K562 (cell line): ENCODE results near the gene LRRK1. TPM values are rescaled to one million over a fixed set of nuclear protein-coding genes. Genes with fewer than 3 reads are reported as not detected.

Source experiments
- ATAC-seq: fragments of 200-7000 bp; cut with Tn5 transposase; 3 replicates; pipeline ENCODE4 v1.9.1; 2020; ENCODE audit warnings: moderate library complexity
- BruUV-seq: library from RNA; stranded (reverse); fragments of 400-500 nt; replicated peaks from 2 replicates; lab custom pipeline; 2021; lab: Mats Ljungman, UMichigan
- CTCF ChIA-PET: fragments of 300-600 bp; formaldehyde crosslinking; extraction: SDS; loops from one replicate; lab custom pipeline; 2021; ENCODE audit warnings: low intra/inter-chr PET ratio; lab: Yijun Ruan, JAX
- POLR2A ChIA-PET: fragments of 300-600, 350-650 bp; sonication (Branson Sonifier 250); formaldehyde crosslinking; extraction: SDS; loops from one replicate; lab custom pipeline; 2021; ENCODE audit warnings: antibody characterized with exemption, inconsistent platforms; lab: Yijun Ruan, JAX
- DNase-seq, 4 experiments: peaks; one replicate each; pipeline versions ENCODE4 v3.0.0 to v3.0.0-alpha.2; 2011 to 2018; ENCODE audit warnings: low spot score in 3 of 4, mixed read lengths in 3 of 4; ENCODE audit errors: extremely low read depth in 1 of 4
- FAIRE-seq: peaks from 2 replicates; lab custom pipeline; 2011; peaks lifted over from hg19 to GRCh38; lab: Jason Lieb, UNC
- H2AFZ ChIP-seq: 2 replicates; pipeline ENCODE4 v1.6.0; 2011; ENCODE audit warnings: low read depth, low read length, control low read depth, inconsistent platforms
- H3K27ac ChIP-seq: fragments of 200-600 bp; 3 replicates; pipeline ENCODE4 v1.8.0; 2011; ENCODE audit warnings: low read depth, mild to moderate bottlenecking, control low read depth, inconsistent platforms, low read length, moderate library complexity, mixed read lengths; ENCODE audit errors: extremely low read depth
- H3K27me3 ChIP-seq, 2 experiments: fragments of 300-600 bp in 1 of 2; 2 replicates in 1 of 2; 3 replicates in 1 of 2; pipeline versions ENCODE4 v1.6.0 to v1.8.0; 2011; ENCODE audit warnings: inconsistent platforms in 2 of 2, low read length in 2 of 2, mild to moderate bottlenecking in 1 of 2, mixed read lengths in 1 of 2, moderate library complexity in 1 of 2; ENCODE audit not compliant: control insufficient read depth in 2 of 2, insufficient read depth in 2 of 2
- H3K36me3 ChIP-seq: fragments of 300-600 bp; 3 replicates; pipeline ENCODE4 v1.8.0; 2011; ENCODE audit warnings: mild to moderate bottlenecking, low read length, inconsistent platforms; ENCODE audit not compliant: control insufficient read depth, insufficient read depth
- H3K4me1 ChIP-seq, 2 experiments: fragments of 200-600 bp in 1 of 2; replicated peaks in 1 of 2; 2 replicates in 1 of 2; 3 replicates in 1 of 2; pipeline versions ENCODE4 v1.5.1 to v1.8.0; 2011; ENCODE audit warnings: inconsistent platforms in 2 of 2, low read length in 2 of 2, mild to moderate bottlenecking in 1 of 2, mixed read lengths in 1 of 2, moderate library complexity in 1 of 2; ENCODE audit not compliant: control insufficient read depth in 2 of 2, insufficient read depth in 2 of 2
- H3K4me2 ChIP-seq: 2 replicates; pipeline ENCODE4 v1.6.1; 2011; ENCODE audit warnings: low read length, control low read depth, inconsistent platforms, mixed read lengths; ENCODE audit not compliant: insufficient read depth
- H3K4me3 ChIP-seq: fragments of 200-600 bp; sonication (generic), shearing (Covaris generic); 2 replicates; pipeline ENCODE4 v1.5.1; 2016; ENCODE audit warnings: control low read depth, inconsistent platforms
- H3K79me2 ChIP-seq: fragments of 200-600 bp; 3 replicates; pipeline ENCODE4 v1.8.0; 2011; ENCODE audit warnings: low read length, inconsistent platforms; ENCODE audit not compliant: control insufficient read depth, insufficient read depth
- H3K9ac ChIP-seq, 2 experiments: 2 replicates each; pipeline versions ENCODE4 v1.6.0 to v1.6.1; 2011; ENCODE audit warnings: low read depth in 2 of 2, low read length in 2 of 2, control low read depth in 1 of 2, inconsistent platforms in 1 of 2, mild to moderate bottlenecking in 1 of 2, mixed read lengths in 1 of 2; ENCODE audit not compliant: insufficient read depth in 1 of 2
- H3K9me1 ChIP-seq: one replicate; pipeline ENCODE4 v1.6.0; 2011; ENCODE audit warnings: inconsistent platforms, mild to moderate bottlenecking, low read length, moderate library complexity; ENCODE audit not compliant: control insufficient read depth, insufficient read depth
- H3K9me3 ChIP-seq: replicated peaks from 2 replicates; pipeline ENCODE4 v1.5.1; 2011; ENCODE audit warnings: low read depth, low read length, inconsistent platforms; ENCODE audit not compliant: control insufficient read depth, insufficient read depth
- H4K20me1 ChIP-seq: replicated peaks from 2 replicates; pipeline ENCODE4 v1.6.1; 2011; ENCODE audit warnings: low read length, inconsistent platforms, mixed read lengths; ENCODE audit not compliant: control insufficient read depth, insufficient read depth
- ARNT ChIP-seq, 2 experiments: fragments of 450-650 bp; IDR thresholded peaks; 2 replicates each; pipeline ENCODE4 v1.6.1; 2016; ENCODE audit warnings: mild to moderate bottlenecking in 1 of 2
- BRD9 ChIP-seq: fragments of 450-650 bp; IDR thresholded peaks from 2 replicates; pipeline ENCODE4 v1.6.1; 2018; ENCODE audit warnings: low read depth; ENCODE audit not compliant: partially characterized antibody
- MIER1 ChIP-seq: fragments of 450-650 bp; IDR thresholded peaks from 2 replicates; pipeline ENCODE4 v1.6.1; 2016; ENCODE audit warnings: antibody characterized with exemption, mild to moderate bottlenecking, low read depth
- NR4A1 ChIP-seq, 2 experiments: fragments of 250-450 bp in 1 of 2; fragments of 450-650 bp in 1 of 2; sonication (Bioruptor Pico) in 1 of 2; IDR thresholded peaks; 2 replicates each; pipeline versions ENCODE4 v1.4.0 to v1.6.1; 2016 to 2020; ENCODE audit warnings: mild to moderate bottlenecking in 2 of 2, missing compliant biosample characterization in 1 of 2, missing genetic modification characterization in 1 of 2, moderate library complexity in 1 of 2
- ZBTB7A ChIP-seq: IDR thresholded peaks from 2 replicates; pipeline ENCODE4 v1.6.1; 2011; ENCODE audit warnings: low read depth, mild to moderate bottlenecking, low read length, moderate library complexity, borderline replicate concordance; ENCODE audit not compliant: control insufficient read depth
- ZNF134 ChIP-seq: fragments of 250-450 bp; sonication (Bioruptor Pico); conservative IDR thresholded peaks from 2 replicates; pipeline ENCODE4 v1.4.0; 2020
- WGBS: fragments of 100-300 bp; shearing (Covaris generic); methylation state at CpG from one replicate; pipeline ENCODE4 v1.1.6; 2016; ENCODE audit warnings: low coverage, mixed read lengths; ENCODE audit not compliant: insufficient coverage; ENCODE audit errors: missing lambda C conversion rate; 5-methylcytosine and 5-hydroxymethylcytosine counted together
- in situ Hi-C: fragments of 300-500 bp; cut with MboI; formaldehyde crosslinking; loops from 4 replicates; pipeline ENCODE4 v1.15.0; 2018; ENCODE audit warnings: inconsistent platforms, mixed read lengths
- intact Hi-C: fragments of 100-400 bp; cut with micrococcal nuclease; formaldehyde crosslinking; loops from 2 replicates; pipeline ENCODE4 v1.14.2; 2022
- polyA plus RNA-seq, 8 experiments: library from polyadenylated mRNA; depleted of rRNA in 4 of 8; stranded (reverse) in 5 of 8; unstranded in 3 of 8; fragments of >200 nt; fragmentation: Nextera tagmentation in 2 of 8; fragmentation: Illumina TruSeq in 1 of 8; extraction: Ambion mirVana in 2 of 8; extraction: Trizol in 1 of 8; gene quantifications; 2 replicates each; pipeline versions ENCODE4 v1.2.1 to v1.2.3, GENCODE V29; 2011 to 2014; ENCODE audit warnings: inconsistent platforms in 1 of 8, missing spikeins in 1 of 8
- total RNA-seq, 7 experiments: library from RNA; depleted of rRNA in 6 of 7; stranded (reverse); fragments of >200 nt in 6 of 7; fragmentation: Illumina TruSeq in 2 of 7; extraction: Trizol in 2 of 7; gene quantifications; 2 replicates each; pipeline versions ENCODE4 v1.2.1 to v1.2.3, GENCODE V29; 2011 to 2021; ENCODE audit warnings: low replicate concordance in 1 of 7
- TF ChIP-seq, protein P1 (sequence below): fragments of 200-600 bp; sonication (generic); IDR thresholded peaks from one replicate; pipeline ENCODE4 v1.6.1; 2012; ENCODE audit warnings: mild to moderate bottlenecking, low read depth, low read length, inconsistent platforms
- TF ChIP-seq, protein P2 (sequence below): fragments of 450-650 bp; formaldehyde crosslinking; IDR thresholded peaks from 2 replicates; pipeline ENCODE4 v1.4.0; 2020; ENCODE audit warnings: mild to moderate bottlenecking, moderate library complexity

The LRRK1 gene
- total and polyA plus RNA-seq, 9 of the 15 experiments (the other 6 are each of a cell fraction or from before 2014, with no cell fraction given), result 0.01 to 1.5 (median 0.11) TPM

DNA sequence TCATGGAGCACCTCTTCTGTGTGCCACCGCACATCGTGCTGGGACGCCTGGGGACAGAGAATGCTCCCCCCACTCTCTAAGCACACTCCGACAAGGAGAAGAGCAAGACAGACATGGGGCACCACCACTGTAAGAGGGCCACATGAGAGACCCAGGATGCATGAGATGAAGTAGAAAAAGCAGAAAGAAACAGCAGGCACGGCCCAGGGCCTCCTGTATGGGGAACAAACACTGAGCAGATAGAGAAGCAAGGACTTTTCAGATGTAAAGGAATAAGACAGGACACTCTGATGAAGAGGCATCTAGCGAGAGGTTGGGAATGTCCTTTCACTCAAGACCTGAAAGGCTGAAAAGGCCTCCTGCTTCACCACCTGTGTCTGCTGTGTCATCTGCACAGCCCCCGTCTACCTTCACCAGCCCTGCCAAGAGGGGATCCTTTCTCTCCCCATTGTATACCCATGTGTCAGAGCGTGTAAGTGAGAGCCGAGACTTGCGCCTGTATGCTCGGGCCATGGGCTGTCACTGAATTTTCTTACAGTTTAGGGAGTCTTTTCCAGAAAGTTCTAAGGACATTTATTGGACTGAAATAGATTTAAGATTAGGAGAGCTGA is 125.6 kb downstream of the LRRK1 start:
- WGBS, result 7% methylated on average over 11 of the region's 11 CpGs
- no TSS peak for BruUV-seq
- no peaks in the 10 kb centered on the region for H3K79me2 ChIP-seq
- H2AFZ ChIP-seq, result no peak overlapping the region
- no peak overlapping the region for H3K9ac ChIP-seq
- no peaks in the 10 kb centered on the region for H3K4me1 ChIP-seq
- POLR2A ChIA-PET, result no interaction called here
- CTCF ChIA-PET, result no interaction called here
- H3K27ac ChIP-seq, result no peak overlapping the region
- H3K9me1 ChIP-seq, result peaks cover 4% of the 10 kb centered on the region
- intact Hi-C loops (no loop called here), in situ Hi-C loops (no loop called here)
- H3K27me3 ChIP-seq, result peaks cover 60 to 69% of the 10 kb centered on the region in 2 experiments
- no peak overlapping the region for H3K4me3 ChIP-seq
- FAIRE-seq (no peak), DNase-seq (no peak), ATAC-seq (peak; percentile 22; the same call in 1 of the 3 replicates)
- H4K20me1 ChIP-seq, result peaks cover 6% of the 10 kb centered on the region; the same call in 1 of the 2 replicates
- no peaks in the 10 kb centered on the region for H3K36me3 ChIP-seq
- no peak overlapping the region for H3K4me2 ChIP-seq
- H3K9me3 ChIP-seq, result no peaks in the 10 kb centered on the region
- TF ChIP-seq MIER1, result no peak
- TF ChIP-seq, protein P1, sequence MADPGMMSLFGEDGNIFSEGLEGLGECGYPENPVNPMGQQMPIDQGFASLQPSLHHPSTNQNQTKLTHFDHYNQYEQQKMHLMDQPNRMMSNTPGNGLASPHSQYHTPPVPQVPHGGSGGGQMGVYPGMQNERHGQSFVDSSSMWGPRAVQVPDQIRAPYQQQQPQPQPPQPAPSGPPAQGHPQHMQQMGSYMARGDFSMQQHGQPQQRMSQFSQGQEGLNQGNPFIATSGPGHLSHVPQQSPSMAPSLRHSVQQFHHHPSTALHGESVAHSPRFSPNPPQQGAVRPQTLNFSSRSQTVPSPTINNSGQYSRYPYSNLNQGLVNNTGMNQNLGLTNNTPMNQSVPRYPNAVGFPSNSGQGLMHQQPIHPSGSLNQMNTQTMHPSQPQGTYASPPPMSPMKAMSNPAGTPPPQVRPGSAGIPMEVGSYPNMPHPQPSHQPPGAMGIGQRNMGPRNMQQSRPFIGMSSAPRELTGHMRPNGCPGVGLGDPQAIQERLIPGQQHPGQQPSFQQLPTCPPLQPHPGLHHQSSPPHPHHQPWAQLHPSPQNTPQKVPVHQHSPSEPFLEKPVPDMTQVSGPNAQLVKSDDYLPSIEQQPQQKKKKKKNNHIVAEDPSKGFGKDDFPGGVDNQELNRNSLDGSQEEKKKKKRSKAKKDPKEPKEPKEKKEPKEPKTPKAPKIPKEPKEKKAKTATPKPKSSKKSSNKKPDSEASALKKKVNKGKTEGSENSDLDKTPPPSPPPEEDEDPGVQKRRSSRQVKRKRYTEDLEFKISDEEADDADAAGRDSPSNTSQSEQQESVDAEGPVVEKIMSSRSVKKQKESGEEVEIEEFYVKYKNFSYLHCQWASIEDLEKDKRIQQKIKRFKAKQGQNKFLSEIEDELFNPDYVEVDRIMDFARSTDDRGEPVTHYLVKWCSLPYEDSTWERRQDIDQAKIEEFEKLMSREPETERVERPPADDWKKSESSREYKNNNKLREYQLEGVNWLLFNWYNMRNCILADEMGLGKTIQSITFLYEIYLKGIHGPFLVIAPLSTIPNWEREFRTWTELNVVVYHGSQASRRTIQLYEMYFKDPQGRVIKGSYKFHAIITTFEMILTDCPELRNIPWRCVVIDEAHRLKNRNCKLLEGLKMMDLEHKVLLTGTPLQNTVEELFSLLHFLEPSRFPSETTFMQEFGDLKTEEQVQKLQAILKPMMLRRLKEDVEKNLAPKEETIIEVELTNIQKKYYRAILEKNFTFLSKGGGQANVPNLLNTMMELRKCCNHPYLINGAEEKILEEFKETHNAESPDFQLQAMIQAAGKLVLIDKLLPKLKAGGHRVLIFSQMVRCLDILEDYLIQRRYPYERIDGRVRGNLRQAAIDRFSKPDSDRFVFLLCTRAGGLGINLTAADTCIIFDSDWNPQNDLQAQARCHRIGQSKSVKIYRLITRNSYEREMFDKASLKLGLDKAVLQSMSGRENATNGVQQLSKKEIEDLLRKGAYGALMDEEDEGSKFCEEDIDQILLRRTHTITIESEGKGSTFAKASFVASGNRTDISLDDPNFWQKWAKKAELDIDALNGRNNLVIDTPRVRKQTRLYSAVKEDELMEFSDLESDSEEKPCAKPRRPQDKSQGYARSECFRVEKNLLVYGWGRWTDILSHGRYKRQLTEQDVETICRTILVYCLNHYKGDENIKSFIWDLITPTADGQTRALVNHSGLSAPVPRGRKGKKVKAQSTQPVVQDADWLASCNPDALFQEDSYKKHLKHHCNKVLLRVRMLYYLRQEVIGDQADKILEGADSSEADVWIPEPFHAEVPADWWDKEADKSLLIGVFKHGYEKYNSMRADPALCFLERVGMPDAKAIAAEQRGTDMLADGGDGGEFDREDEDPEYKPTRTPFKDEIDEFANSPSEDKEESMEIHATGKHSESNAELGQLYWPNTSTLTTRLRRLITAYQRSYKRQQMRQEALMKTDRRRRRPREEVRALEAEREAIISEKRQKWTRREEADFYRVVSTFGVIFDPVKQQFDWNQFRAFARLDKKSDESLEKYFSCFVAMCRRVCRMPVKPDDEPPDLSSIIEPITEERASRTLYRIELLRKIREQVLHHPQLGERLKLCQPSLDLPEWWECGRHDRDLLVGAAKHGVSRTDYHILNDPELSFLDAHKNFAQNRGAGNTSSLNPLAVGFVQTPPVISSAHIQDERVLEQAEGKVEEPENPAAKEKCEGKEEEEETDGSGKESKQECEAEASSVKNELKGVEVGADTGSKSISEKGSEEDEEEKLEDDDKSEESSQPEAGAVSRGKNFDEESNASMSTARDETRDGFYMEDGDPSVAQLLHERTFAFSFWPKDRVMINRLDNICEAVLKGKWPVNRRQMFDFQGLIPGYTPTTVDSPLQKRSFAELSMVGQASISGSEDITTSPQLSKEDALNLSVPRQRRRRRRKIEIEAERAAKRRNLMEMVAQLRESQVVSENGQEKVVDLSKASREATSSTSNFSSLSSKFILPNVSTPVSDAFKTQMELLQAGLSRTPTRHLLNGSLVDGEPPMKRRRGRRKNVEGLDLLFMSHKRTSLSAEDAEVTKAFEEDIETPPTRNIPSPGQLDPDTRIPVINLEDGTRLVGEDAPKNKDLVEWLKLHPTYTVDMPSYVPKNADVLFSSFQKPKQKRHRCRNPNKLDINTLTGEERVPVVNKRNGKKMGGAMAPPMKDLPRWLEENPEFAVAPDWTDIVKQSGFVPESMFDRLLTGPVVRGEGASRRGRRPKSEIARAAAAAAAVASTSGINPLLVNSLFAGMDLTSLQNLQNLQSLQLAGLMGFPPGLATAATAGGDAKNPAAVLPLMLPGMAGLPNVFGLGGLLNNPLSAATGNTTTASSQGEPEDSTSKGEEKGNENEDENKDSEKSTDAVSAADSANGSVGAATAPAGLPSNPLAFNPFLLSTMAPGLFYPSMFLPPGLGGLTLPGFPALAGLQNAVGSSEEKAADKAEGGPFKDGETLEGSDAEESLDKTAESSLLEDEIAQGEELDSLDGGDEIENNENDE, result no peak
- no peak for TF ChIP-seq ZNF134
- no peak for TF ChIP-seq ZBTB7A
- no peak for TF ChIP-seq ARNT (IDR thresholded peaks at IDR 0.05)
- TF ChIP-seq, protein P2, sequence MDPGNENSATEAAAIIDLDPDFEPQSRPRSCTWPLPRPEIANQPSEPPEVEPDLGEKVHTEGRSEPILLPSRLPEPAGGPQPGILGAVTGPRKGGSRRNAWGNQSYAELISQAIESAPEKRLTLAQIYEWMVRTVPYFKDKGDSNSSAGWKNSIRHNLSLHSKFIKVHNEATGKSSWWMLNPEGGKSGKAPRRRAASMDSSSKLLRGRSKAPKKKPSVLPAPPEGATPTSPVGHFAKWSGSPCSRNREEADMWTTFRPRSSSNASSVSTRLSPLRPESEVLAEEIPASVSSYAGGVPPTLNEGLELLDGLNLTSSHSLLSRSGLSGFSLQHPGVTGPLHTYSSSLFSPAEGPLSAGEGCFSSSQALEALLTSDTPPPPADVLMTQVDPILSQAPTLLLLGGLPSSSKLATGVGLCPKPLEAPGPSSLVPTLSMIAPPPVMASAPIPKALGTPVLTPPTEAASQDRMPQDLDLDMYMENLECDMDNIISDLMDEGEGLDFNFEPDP (CRISPR knock-in tag), result no peak
- TF ChIP-seq BRD9, result no peak
- TF ChIP-seq NR4A1 (CRISPR knock-in tag; IDR thresholded peaks at IDR 0.05), result no peak
- no peak for TF ChIP-seq NR4A1 (tag; IDR thresholded peaks at IDR 0.05)
